Neural cell (in vitro differentiated cells): ENCODE data around the gene CKAP5. TPM values are rescaled to one million over a fixed set of nuclear protein-coding genes. Genes with fewer than 3 reads are reported as not detected.
"Not testable (repeated sequence)": the region's sequence is repeated elsewhere in the genome, so short reads cannot be mapped to it uniquely, and the experiment has no call there.

Experiments
- H2AFZ ChIP-seq: fragments of 200-600, 300-800 bp; sonication (generic), shearing (Covaris generic); 2 replicates; pipeline ENCODE4 v1.6.0; 2014; ENCODE audit warnings: low read depth, mild to moderate bottlenecking, antibody characterized with exemption, low read length, moderate library complexity
- H3F3A ChIP-seq: fragments of 200-600 bp; shearing (Covaris generic); 2 replicates; pipeline ENCODE4 v1.6.1; 2016; ENCODE audit warnings: mild to moderate bottlenecking, moderate library complexity, mixed read lengths, antibody characterized with exemption, low read length; ENCODE audit not compliant: insufficient read depth, poor library complexity, severe bottlenecking
- H3K27ac ChIP-seq: fragments of 200-600, 300-800 bp; sonication (generic), shearing (Covaris generic); 2 replicates; pipeline ENCODE4 v1.5.1; 2014; ENCODE audit warnings: mild to moderate bottlenecking, low read length, moderate library complexity
- H3K27me3 ChIP-seq: fragments of 300-800, 200-600 bp; sonication (generic), shearing (Covaris generic); 2 replicates; pipeline ENCODE4 v1.6.0; 2014; ENCODE audit warnings: mild to moderate bottlenecking, low read depth, low read length, moderate library complexity; ENCODE audit not compliant: insufficient read depth
- H3K36me3 ChIP-seq: fragments of 300-800, 200-600 bp; sonication (generic), shearing (Covaris generic); 2 replicates; pipeline ENCODE4 v1.5.1; 2014; ENCODE audit warnings: mild to moderate bottlenecking, antibody characterized with exemption, low read length, moderate library complexity; ENCODE audit not compliant: insufficient read depth
- H3K4me2 ChIP-seq: fragments of 300-800, 200-600 bp; sonication (generic), shearing (Covaris generic); 2 replicates; pipeline ENCODE4 v1.6.0; 2014; ENCODE audit warnings: mild to moderate bottlenecking, low read length
- H3K4me3 ChIP-seq: fragments of 300-800, 200-600 bp; sonication (generic), shearing (Covaris generic); 2 replicates; pipeline ENCODE4 v1.5.1; 2014; ENCODE audit warnings: mild to moderate bottlenecking, low read length, moderate library complexity
- H3K79me2 ChIP-seq: fragments of 200-600 bp; shearing (Covaris generic); replicated peaks from 2 replicates; pipeline ENCODE4 v1.6.0; 2014; ENCODE audit warnings: mild to moderate bottlenecking, low read length, moderate library complexity; ENCODE audit not compliant: insufficient read depth
- H3K9ac ChIP-seq: fragments of 300-800, 200-600 bp; sonication (generic), shearing (Covaris generic); 2 replicates; pipeline ENCODE4 v1.6.1; 2016; ENCODE audit warnings: mild to moderate bottlenecking, low read length, mixed read lengths
- H3K9me2 ChIP-seq: fragments of 200-600 bp; shearing (Covaris generic); 2 replicates; pipeline ENCODE4 v1.6.1; 2016; ENCODE audit warnings: mild to moderate bottlenecking, low read length, mixed read lengths; ENCODE audit not compliant: insufficient read depth
- H3K9me3 ChIP-seq: fragments of 200-600, 300-800 bp; sonication (generic), shearing (Covaris generic); 2 replicates; pipeline ENCODE4 v1.6.1; 2016; ENCODE audit warnings: mild to moderate bottlenecking, mixed run types, low read length, moderate library complexity, mixed read lengths
- H4K20me1 ChIP-seq: fragments of 200-600 bp; shearing (Covaris generic); 2 replicates; pipeline ENCODE4 v1.6.1; 2016; ENCODE audit warnings: mild to moderate bottlenecking, mixed run types; ENCODE audit not compliant: insufficient read depth
- CTCF ChIP-seq: fragments of 450-650 bp; IDR thresholded peaks from 2 replicates; pipeline ENCODE4 v1.5.1; 2014; ENCODE audit warnings: antibody characterized with exemption, mild to moderate bottlenecking, moderate library complexity; ENCODE audit not compliant: poor library complexity, severe bottlenecking
- EP300 ChIP-seq: fragments of 450-650 bp; conservative IDR thresholded peaks from 2 replicates; pipeline ENCODE4 v1.6.1; 2014; ENCODE audit warnings: antibody characterized with exemption, mild to moderate bottlenecking, moderate library complexity; ENCODE audit not compliant: poor library complexity, severe bottlenecking
- EZH2 ChIP-seq: fragments of 200-600, 300-800 bp; shearing (Covaris generic), sonication (generic); IDR thresholded peaks from 2 replicates; pipeline ENCODE4 v1.6.1; 2014; ENCODE audit warnings: antibody characterized with exemption, low read length, borderline replicate concordance, mild to moderate bottlenecking; ENCODE audit not compliant: insufficient read depth, poor library complexity, severe bottlenecking
- MXI1 ChIP-seq: fragments of 450-650 bp; conservative IDR thresholded peaks from 2 replicates; pipeline ENCODE4 v1.6.1; 2014; ENCODE audit warnings: antibody characterized with exemption, mild to moderate bottlenecking; ENCODE audit not compliant: poor library complexity, severe bottlenecking
- POLR2AphosphoS5 ChIP-seq: IDR thresholded peaks from 2 replicates; pipeline ENCODE4 v1.6.1; 2012
- RAD21 ChIP-seq: fragments of 450-650 bp; conservative IDR thresholded peaks from 2 replicates; pipeline ENCODE4 v1.6.1; 2014; ENCODE audit warnings: antibody characterized with exemption, mild to moderate bottlenecking, moderate library complexity
- SMC3 ChIP-seq: fragments of 450-650 bp; conservative IDR thresholded peaks from 2 replicates; pipeline ENCODE4 v1.6.1; 2014; ENCODE audit warnings: antibody characterized with exemption, mild to moderate bottlenecking, moderate library complexity; ENCODE audit not compliant: poor library complexity
- TAF1 ChIP-seq: IDR thresholded peaks from 2 replicates; pipeline ENCODE4 v1.6.1; 2012; ENCODE audit warnings: low read depth
- polyA plus RNA-seq: library from polyadenylated mRNA; depleted of rRNA; stranded (reverse); fragments of >200 nt; gene quantifications from 2 replicates; pipeline ENCODE4 v1.2.3, GENCODE V29; 2014
- TF ChIP-seq, protein P1 (sequence below): IDR thresholded peaks from 2 replicates; pipeline ENCODE4 v1.6.1; 2012; ENCODE audit warnings: borderline replicate concordance

The CKAP5 gene
- polyA plus RNA-seq, 1 donor from 2014 or later = 90.3 TPM

DNA sequence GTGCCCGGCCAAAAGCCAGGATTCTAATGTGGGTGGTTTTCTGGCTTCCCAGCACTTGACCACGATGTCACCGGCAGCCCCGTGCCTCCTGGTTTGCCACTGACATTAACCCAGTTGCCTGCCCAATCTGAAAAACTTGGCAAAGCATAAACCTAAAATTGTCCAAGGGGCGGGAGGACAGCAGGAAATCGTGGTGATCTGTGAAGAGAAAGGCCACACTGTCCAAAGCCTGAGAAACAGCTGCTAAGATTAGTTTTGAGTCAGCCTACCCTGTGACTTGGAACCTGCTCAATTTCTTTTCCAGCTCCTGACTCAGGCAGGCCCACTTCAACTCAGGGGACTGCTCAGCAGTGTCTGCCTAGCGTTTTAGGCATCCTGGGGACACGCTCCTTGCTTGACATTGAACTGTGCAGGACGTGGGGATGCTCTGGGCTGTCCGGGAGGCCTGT, 135.2 kb downstream of the CKAP5 start:
- H3K4me2 ChIP-seq = no peak overlapping the region
- no peaks in the 10 kb centered on the region for H3K9me3 ChIP-seq
- no peaks in the 10 kb centered on the region for H3K9me2 ChIP-seq
- no peak for TF ChIP-seq SMC3
- TF ChIP-seq EZH2 = no peak
- TF ChIP-seq EP300 = no peak
- TF ChIP-seq RAD21 = no peak
- TF ChIP-seq, protein P1, sequence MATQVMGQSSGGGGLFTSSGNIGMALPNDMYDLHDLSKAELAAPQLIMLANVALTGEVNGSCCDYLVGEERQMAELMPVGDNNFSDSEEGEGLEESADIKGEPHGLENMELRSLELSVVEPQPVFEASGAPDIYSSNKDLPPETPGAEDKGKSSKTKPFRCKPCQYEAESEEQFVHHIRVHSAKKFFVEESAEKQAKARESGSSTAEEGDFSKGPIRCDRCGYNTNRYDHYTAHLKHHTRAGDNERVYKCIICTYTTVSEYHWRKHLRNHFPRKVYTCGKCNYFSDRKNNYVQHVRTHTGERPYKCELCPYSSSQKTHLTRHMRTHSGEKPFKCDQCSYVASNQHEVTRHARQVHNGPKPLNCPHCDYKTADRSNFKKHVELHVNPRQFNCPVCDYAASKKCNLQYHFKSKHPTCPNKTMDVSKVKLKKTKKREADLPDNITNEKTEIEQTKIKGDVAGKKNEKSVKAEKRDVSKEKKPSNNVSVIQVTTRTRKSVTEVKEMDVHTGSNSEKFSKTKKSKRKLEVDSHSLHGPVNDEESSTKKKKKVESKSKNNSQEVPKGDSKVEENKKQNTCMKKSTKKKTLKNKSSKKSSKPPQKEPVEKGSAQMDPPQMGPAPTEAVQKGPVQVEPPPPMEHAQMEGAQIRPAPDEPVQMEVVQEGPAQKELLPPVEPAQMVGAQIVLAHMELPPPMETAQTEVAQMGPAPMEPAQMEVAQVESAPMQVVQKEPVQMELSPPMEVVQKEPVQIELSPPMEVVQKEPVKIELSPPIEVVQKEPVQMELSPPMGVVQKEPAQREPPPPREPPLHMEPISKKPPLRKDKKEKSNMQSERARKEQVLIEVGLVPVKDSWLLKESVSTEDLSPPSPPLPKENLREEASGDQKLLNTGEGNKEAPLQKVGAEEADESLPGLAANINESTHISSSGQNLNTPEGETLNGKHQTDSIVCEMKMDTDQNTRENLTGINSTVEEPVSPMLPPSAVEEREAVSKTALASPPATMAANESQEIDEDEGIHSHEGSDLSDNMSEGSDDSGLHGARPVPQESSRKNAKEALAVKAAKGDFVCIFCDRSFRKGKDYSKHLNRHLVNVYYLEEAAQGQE = no peak
- no peak for TF ChIP-seq MXI1
- no peak for TF ChIP-seq POLR2AphosphoS5
- TF ChIP-seq TAF1 = no peak
- TF ChIP-seq CTCF = no peak
- H2AFZ ChIP-seq = no peak overlapping the region
- no peak overlapping the region for H3K4me3 ChIP-seq
- no peaks in the 10 kb centered on the region for H3K27me3 ChIP-seq
- no peak overlapping the region for H3K27ac ChIP-seq
- no peaks in the 10 kb centered on the region for H3F3A ChIP-seq
- no peaks in the 10 kb centered on the region for H3K79me2 ChIP-seq
- no peak overlapping the region for H3K9ac ChIP-seq
- no peaks in the 10 kb centered on the region for H4K20me1 ChIP-seq
- no peaks in the 10 kb centered on the region for H3K36me3 ChIP-seq

DNA sequence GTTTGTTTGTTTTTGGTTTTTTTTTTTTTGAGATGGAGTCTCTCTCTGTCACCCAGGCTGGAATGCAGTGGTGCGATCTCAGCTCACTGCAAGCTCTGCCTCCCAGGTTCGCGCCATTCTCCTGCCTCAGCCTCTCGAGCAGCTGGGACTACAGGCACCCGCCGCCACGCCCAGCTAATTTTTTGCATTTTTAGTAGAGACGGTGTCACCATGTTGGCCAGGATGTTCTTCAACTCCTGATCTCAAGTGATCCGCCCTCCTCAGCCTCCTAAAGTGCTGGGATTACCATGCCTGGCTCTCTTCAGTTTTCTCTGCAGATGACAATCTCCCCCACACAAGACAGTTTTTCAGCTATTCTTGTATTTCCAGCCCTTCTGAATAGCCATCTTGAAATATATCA, 136.7 kb downstream of the CKAP5 start:
- not testable (repeated sequence) for H3K4me2 ChIP-seq, H3K4me3 ChIP-seq, H3K36me3 ChIP-seq, H3F3A ChIP-seq, H2AFZ ChIP-seq, H3K9ac ChIP-seq, H3K27me3 ChIP-seq, H3K9me2 ChIP-seq, H3K9me3 ChIP-seq, H4K20me1 ChIP-seq, H3K79me2 ChIP-seq, H3K27ac ChIP-seq

GRCh38 chr11:46706886-46707285, 139.2 kb downstream of the CKAP5 start:
- no peaks in the 10 kb centered on the region for H4K20me1 ChIP-seq
- H2AFZ ChIP-seq = no peak overlapping the region
- TF ChIP-seq, protein P1 = no peak
- TF ChIP-seq TAF1 (no peak), POLR2AphosphoS5 (no peak), MXI1 (no peak), SMC3 (no peak), RAD21 (no peak), CTCF (no peak), EP300 (no peak), EZH2 (no peak)
- peaks cover 7% of the 10 kb centered on the region for H3K79me2 ChIP-seq
- H3K9me3 ChIP-seq = no peaks in the 10 kb centered on the region
- H3K27ac ChIP-seq = no peak overlapping the region
- no peaks in the 10 kb centered on the region for H3K9me2 ChIP-seq
- H3K4me2 ChIP-seq = no peak overlapping the region
- no peaks in the 10 kb centered on the region for H3K27me3 ChIP-seq
- H3K4me3 ChIP-seq = no peak overlapping the region
- no peaks in the 10 kb centered on the region for H3K36me3 ChIP-seq
- no peaks in the 10 kb centered on the region for H3F3A ChIP-seq
- H3K9ac ChIP-seq = no peak overlapping the region
